HEK293T (cell line): ENCODE measurements around the gene HAVCR2.

Experiments
- BHLHE40 ChIP-seq: fragments of 450-650 bp; IDR thresholded peaks from 2 replicates; pipeline ENCODE4 v1.6.1; 2016; ENCODE audit warnings: mild to moderate bottlenecking, moderate library complexity, borderline replicate concordance
- ELF4 ChIP-seq: fragments of 450-650 bp; IDR thresholded peaks from 2 replicates; pipeline ENCODE4 v1.6.1; 2017; ENCODE audit warnings: antibody characterized with exemption
- FOXM1 ChIP-seq: fragments of 450-650 bp; IDR thresholded peaks from 2 replicates; pipeline ENCODE4 v1.6.1; 2017; ENCODE audit warnings: mild to moderate bottlenecking, borderline replicate concordance
- HDGF ChIP-seq: fragments of 450-650 bp; IDR thresholded peaks from 2 replicates; pipeline ENCODE4 v1.6.1; 2017; ENCODE audit warnings: antibody characterized with exemption, borderline replicate concordance
- LEF1 ChIP-seq: fragments of 450-650 bp; IDR thresholded peaks from 2 replicates; pipeline ENCODE4 v1.6.1; 2017; ENCODE audit warnings: mild to moderate bottlenecking, borderline replicate concordance
- PKNOX1 ChIP-seq: fragments of 450-650 bp; IDR thresholded peaks from 2 replicates; pipeline ENCODE4 v1.6.1; 2016
- SP1 ChIP-seq: fragments of 450-650 bp; IDR thresholded peaks from 2 replicates; pipeline ENCODE4 v1.6.1; 2017
- SUZ12 ChIP-seq: fragments of 450-650 bp; IDR thresholded peaks from 2 replicates; pipeline ENCODE4 v1.6.1; 2016; ENCODE audit warnings: mild to moderate bottlenecking
- TARDBP ChIP-seq: fragments of 450-650 bp; IDR thresholded peaks from 2 replicates; pipeline ENCODE4 v1.6.1; 2016

GRCh38 chr5:157116483-157116954 lies 7.7 kb upstream of the HAVCR2 start:
- TF ChIP-seq SP1 (no peak), SUZ12 (no peak), LEF1 (no peak), TARDBP (no peak), HDGF (no peak), FOXM1 (no peak), BHLHE40 (no peak), ELF4 (no peak), PKNOX1 (no peak)
